HCT116 (cell line): Measurements from ENCODE around the gene PTPRR. TPM values are rescaled to one million over a fixed set of nuclear protein-coding genes. Genes with fewer than 3 reads are reported as not detected.

Experiments
- ATAC-seq: fragments of 200-7000 bp; cut with Tn5 transposase; 2 replicates; pipeline ENCODE4 v1.9.1; 2020; ENCODE audit warnings: mild to moderate bottlenecking, moderate library complexity
- BruUV-seq: library from RNA; stranded (reverse); fragments of 400-500 nt; replicated peaks from 2 replicates; lab custom pipeline; 2021; lab: Mats Ljungman, UMichigan
- CTCF ChIA-PET: fragments of 300-600 bp; sonication (Branson Sonifier 250); formaldehyde crosslinking; loops from one replicate; lab custom pipeline; 2021; ENCODE audit warnings: antibody characterized with exemption; lab: Charles Lee
- POLR2A ChIA-PET: fragments of 300-600, 350-600 bp; sonication (Branson Sonifier 250); formaldehyde crosslinking; loops from one replicate; lab custom pipeline; 2021; ENCODE audit warnings: antibody characterized with exemption; lab: Charles Lee
- RAD21 ChIA-PET, 2 experiments: fragments of 300-600 bp; sonication (Branson Sonifier 250); formaldehyde crosslinking; loops; one replicate each; lab custom pipeline; 2023; ENCODE audit warnings: low total read pairs in 2 of 2; ENCODE audit not compliant: uncharacterized antibody in 2 of 2, unreplicated experiment in 2 of 2, low non-redundant PET in 1 of 2; lab: Charles Lee
- DNase-seq: peaks from one replicate; pipeline ENCODE4 v3.0.0-alpha.2; 2010; ENCODE audit warnings: low read depth, low spot score
- H2AFZ ChIP-seq: fragments of 200-600 bp; shearing (Covaris generic), sonication (generic); 2 replicates; pipeline ENCODE4 v1.6.1; 2017; ENCODE audit warnings: low read depth, mixed run types, mixed read lengths, antibody characterized with exemption, low read length; ENCODE audit not compliant: poor library complexity, severe bottlenecking
- H3K27ac ChIP-seq: 2 replicates; pipeline ENCODE4 v1.5.1; 2012; ENCODE audit warnings: low read depth, low read length
- H3K27me3 ChIP-seq: fragments of 200-600 bp; sonication (generic); 2 replicates; pipeline ENCODE4 v1.6.1; 2016; ENCODE audit warnings: mixed run types, low read length, mixed read lengths; ENCODE audit not compliant: insufficient read depth
- H3K36me3 ChIP-seq, 2 experiments: fragments of 200-500 bp in 1 of 2; fragments of 200-600 bp in 1 of 2; sonication (Bioruptor generic) in 1 of 2; sonication (generic) in 1 of 2; 2 replicates each; pipeline versions ENCODE4 v1.5.1 to v1.6.1; 2014 to 2016; ENCODE audit warnings: low read length in 2 of 2, inconsistent platforms in 1 of 2, mixed read lengths in 1 of 2, mixed run types in 1 of 2; ENCODE audit not compliant: insufficient read depth in 2 of 2, control insufficient read depth in 1 of 2
- H3K4me1 ChIP-seq, 2 experiments: fragments of 200-600 bp in 1 of 2; sonication (generic) in 1 of 2; 2 replicates each; pipeline versions ENCODE4 v1.5.1 to v1.6.1; 2012 to 2017; ENCODE audit warnings: low read length in 2 of 2, inconsistent platforms in 1 of 2, mild to moderate bottlenecking in 1 of 2, mixed read lengths in 1 of 2, mixed run types in 1 of 2, moderate library complexity in 1 of 2; ENCODE audit not compliant: insufficient read depth in 2 of 2, control insufficient read depth in 1 of 2
- H3K4me2 ChIP-seq: fragments of 200-600 bp; sonication (generic); 2 replicates; pipeline ENCODE4 v1.6.1; 2017; ENCODE audit warnings: mixed run types, low read length, mixed read lengths
- H3K4me3 ChIP-seq, 2 experiments: fragments of 200-600 bp in 1 of 2; sonication (generic) in 1 of 2; replicated peaks in 1 of 2; 2 replicates each; pipeline ENCODE4 v1.5.1; 2011 to 2016; ENCODE audit warnings: low read length in 2 of 2, control low read depth in 1 of 2, low read depth in 1 of 2, mild to moderate bottlenecking in 1 of 2, mixed read lengths in 1 of 2, mixed run types in 1 of 2
- H3K79me2 ChIP-seq: fragments of 200-600 bp; sonication (generic); 2 replicates; pipeline ENCODE4 v1.6.1; 2017; ENCODE audit warnings: mild to moderate bottlenecking, mixed run types, low read length, moderate library complexity, mixed read lengths; ENCODE audit not compliant: insufficient read depth
- H3K9ac ChIP-seq: fragments of 200-600 bp; sonication (generic); 2 replicates; pipeline ENCODE4 v1.6.1; 2016; ENCODE audit warnings: low read length, mixed read lengths
- H3K9me2 ChIP-seq: fragments of 200-600 bp; sonication (generic), shearing (Covaris generic); 2 replicates; pipeline ENCODE4 v1.6.1; 2017; ENCODE audit warnings: mixed run types, mild to moderate bottlenecking, moderate library complexity; ENCODE audit not compliant: insufficient read depth
- H3K9me3 ChIP-seq, 2 experiments: fragments of 200-500 bp in 1 of 2; fragments of 200-600 bp in 1 of 2; sonication (Bioruptor generic) in 1 of 2; sonication (generic) in 1 of 2; 2 replicates each; pipeline ENCODE4 v1.6.1; 2014 to 2017; ENCODE audit warnings: low read length in 2 of 2, mixed read lengths in 2 of 2, inconsistent platforms in 1 of 2, low read depth in 1 of 2, mild to moderate bottlenecking in 1 of 2, mixed run types in 1 of 2, moderate library complexity in 1 of 2; ENCODE audit not compliant: control insufficient read depth in 1 of 2, insufficient read depth in 1 of 2
- H4K20me1 ChIP-seq: fragments of 200-600 bp; sonication (generic), shearing (Covaris generic); 2 replicates; pipeline ENCODE4 v1.6.1; 2017; ENCODE audit warnings: mixed run types, mild to moderate bottlenecking, moderate library complexity; ENCODE audit not compliant: insufficient read depth
- CBX3 ChIP-seq: IDR thresholded peaks from 2 replicates; pipeline ENCODE4 v1.6.1; 2012; ENCODE audit warnings: low read depth
- CEBPB ChIP-seq: IDR thresholded peaks from 2 replicates; pipeline ENCODE4 v1.6.1; 2012; ENCODE audit warnings: low read depth
- EGR1 ChIP-seq: IDR thresholded peaks from 2 replicates; pipeline ENCODE4 v1.6.1; 2012; ENCODE audit warnings: low read depth
- ELF1 ChIP-seq: IDR thresholded peaks from 2 replicates; pipeline ENCODE4 v1.6.1; 2012; ENCODE audit warnings: low read depth, borderline replicate concordance
- EZH2 ChIP-seq: fragments of 200-600 bp; sonication (generic); IDR thresholded peaks from 2 replicates; pipeline ENCODE4 v1.6.1; 2017; ENCODE audit warnings: antibody characterized with exemption, mixed run types
- POLR2A ChIP-seq: IDR thresholded peaks from 2 replicates; pipeline ENCODE4 v1.7.0; 2011; ENCODE audit warnings: borderline replicate concordance; ENCODE audit not compliant: insufficient read depth, insufficient read length; ENCODE audit errors: extremely low read depth
- POLR2AphosphoS5 ChIP-seq: IDR thresholded peaks from 2 replicates; pipeline ENCODE4 v1.6.1; 2011; ENCODE audit warnings: mild to moderate bottlenecking, low read depth, low read length, moderate library complexity
- RAD21 ChIP-seq: IDR thresholded peaks from 2 replicates; pipeline ENCODE4 v1.6.1; 2012; ENCODE audit warnings: low read depth, mild to moderate bottlenecking
- SRF ChIP-seq: IDR thresholded peaks from 2 replicates; pipeline ENCODE4 v1.6.1; 2012; ENCODE audit warnings: low read depth
- YY1 ChIP-seq: IDR thresholded peaks from 2 replicates; pipeline ENCODE4 v1.6.1; 2011; ENCODE audit warnings: low read length, low read depth, moderate library complexity, mild to moderate bottlenecking; ENCODE audit not compliant: insufficient replicate concordance; ENCODE audit errors: extremely low read depth
- ZFX ChIP-seq: fragments of 450-650 bp; IDR thresholded peaks from 2 replicates; pipeline ENCODE4 v1.6.1; 2017
- intact Hi-C: fragments of 100-400 bp; cut with micrococcal nuclease; formaldehyde crosslinking; loops from 2 replicates; pipeline ENCODE4 v1.10.0; 2022
- total RNA-seq: library from RNA; stranded (reverse); gene quantifications from one replicate; pipeline ENCODE4 v1.2.1, GENCODE V29; 2021; ENCODE audit not compliant: unreplicated experiment
- TF ChIP-seq, protein P1 (sequence below): IDR thresholded peaks from 2 replicates; pipeline ENCODE4 v1.6.1; 2012; ENCODE audit warnings: low read depth

The PTPRR gene
- total RNA-seq, 1 experiment from 2014 or later: 0.27 TPM

DNA sequence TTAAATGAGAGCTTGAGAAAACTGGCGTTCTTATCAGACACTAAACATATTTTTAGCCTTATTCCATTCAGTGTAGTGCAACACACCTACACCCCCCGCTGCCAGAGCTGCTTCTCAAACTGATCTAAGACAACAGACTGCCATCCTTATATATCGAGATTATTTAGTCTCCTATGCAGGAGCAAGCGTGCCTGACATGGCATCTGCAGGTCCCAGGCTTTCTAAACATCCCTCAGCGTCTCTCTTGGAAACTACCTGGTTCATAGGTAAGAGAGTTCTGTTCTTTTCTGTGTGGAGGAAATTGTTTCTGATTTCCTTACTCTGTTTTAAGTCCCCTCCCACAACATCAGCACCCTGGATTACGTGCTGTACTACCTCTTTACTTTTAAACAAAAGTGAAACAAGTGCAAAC, 166.2 kb downstream of the PTPRR start:
- Histone ChIP-seq H3K4me2 (peak overlapping the region; percentile 52), H3K4me3 (peak overlapping the region; percentile 29 to 35), H3K9me3 (no peaks in the 10 kb centered on the region), H3K27ac (no peak overlapping the region), H3K27me3 (no peaks in the 10 kb centered on the region), H3K79me2 (no peaks in the 10 kb centered on the region), H3K4me1 (peaks cover 8 to 22% of the 10 kb centered on the region in 2 experiments)
- ChIA-PET POLR2A (no interaction called here), RAD21 (no interaction called here), CTCF (no interaction called here)
- no TSS peak for BruUV-seq
- ATAC-seq (peak; percentile 36; the same call in 1 of the 2 replicates), DNase-seq (no peak)
- TF ChIP-seq EZH2 (no peak), CBX3 (no peak), RAD21 (no peak)
- TF ChIP-seq, all 23 proteins: peak for 0
- peak overlapping the region; percentile 86 for H2AFZ ChIP-seq
- no peaks in the 10 kb centered on the region for H3K9me2 ChIP-seq
- no peaks in the 10 kb centered on the region for H3K36me3 ChIP-seq
- H3K9ac ChIP-seq: no peak overlapping the region
- intact Hi-C loops: no loop called here
- no peaks in the 10 kb centered on the region for H4K20me1 ChIP-seq

DNA sequence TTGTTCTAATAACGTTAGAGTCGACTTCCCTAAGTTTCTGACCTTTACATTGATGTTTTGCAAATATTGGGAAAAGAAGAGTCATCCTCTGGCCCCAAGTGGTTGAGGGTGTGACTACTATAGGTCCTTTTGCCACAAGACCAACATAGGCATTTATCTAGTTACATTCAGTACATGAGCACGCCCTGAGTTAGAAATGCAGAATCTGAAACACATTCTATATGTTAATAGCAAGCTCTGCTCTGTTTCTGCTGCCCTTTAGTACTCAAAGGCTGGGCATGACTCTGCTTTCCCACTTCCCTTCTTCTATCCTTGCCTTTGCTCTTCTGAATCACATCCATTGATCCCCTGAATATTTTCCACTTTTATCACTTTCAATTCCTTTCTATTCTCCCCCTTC, 168.2 kb downstream of the PTPRR start:
- Histone ChIP-seq H3K36me3 (no peaks in the 10 kb centered on the region), H2AFZ (no peak overlapping the region), H3K9me2 (no peaks in the 10 kb centered on the region), H3K4me1 (peaks cover 8 to 22% of the 10 kb centered on the region in 2 experiments), H3K27ac (no peak overlapping the region), H3K27me3 (no peaks in the 10 kb centered on the region), H3K9me3 (no peaks in the 10 kb centered on the region), H3K9ac (no peak overlapping the region), H3K4me3 (no peak overlapping the region), H3K4me2 (no peak overlapping the region), H3K79me2 (no peaks in the 10 kb centered on the region), H4K20me1 (no peaks in the 10 kb centered on the region)
- ChIA-PET CTCF (no interaction called here), RAD21 (no interaction called here), POLR2A (no interaction called here)
- intact Hi-C loops: no loop called here
- no peak for TF ChIP-seq CEBPB
- TF ChIP-seq SRF: no peak
- no peak for TF ChIP-seq RAD21
- TF ChIP-seq ZFX: no peak
- TF ChIP-seq YY1: no peak
- TF ChIP-seq ELF1: no peak
- TF ChIP-seq, protein P1, sequence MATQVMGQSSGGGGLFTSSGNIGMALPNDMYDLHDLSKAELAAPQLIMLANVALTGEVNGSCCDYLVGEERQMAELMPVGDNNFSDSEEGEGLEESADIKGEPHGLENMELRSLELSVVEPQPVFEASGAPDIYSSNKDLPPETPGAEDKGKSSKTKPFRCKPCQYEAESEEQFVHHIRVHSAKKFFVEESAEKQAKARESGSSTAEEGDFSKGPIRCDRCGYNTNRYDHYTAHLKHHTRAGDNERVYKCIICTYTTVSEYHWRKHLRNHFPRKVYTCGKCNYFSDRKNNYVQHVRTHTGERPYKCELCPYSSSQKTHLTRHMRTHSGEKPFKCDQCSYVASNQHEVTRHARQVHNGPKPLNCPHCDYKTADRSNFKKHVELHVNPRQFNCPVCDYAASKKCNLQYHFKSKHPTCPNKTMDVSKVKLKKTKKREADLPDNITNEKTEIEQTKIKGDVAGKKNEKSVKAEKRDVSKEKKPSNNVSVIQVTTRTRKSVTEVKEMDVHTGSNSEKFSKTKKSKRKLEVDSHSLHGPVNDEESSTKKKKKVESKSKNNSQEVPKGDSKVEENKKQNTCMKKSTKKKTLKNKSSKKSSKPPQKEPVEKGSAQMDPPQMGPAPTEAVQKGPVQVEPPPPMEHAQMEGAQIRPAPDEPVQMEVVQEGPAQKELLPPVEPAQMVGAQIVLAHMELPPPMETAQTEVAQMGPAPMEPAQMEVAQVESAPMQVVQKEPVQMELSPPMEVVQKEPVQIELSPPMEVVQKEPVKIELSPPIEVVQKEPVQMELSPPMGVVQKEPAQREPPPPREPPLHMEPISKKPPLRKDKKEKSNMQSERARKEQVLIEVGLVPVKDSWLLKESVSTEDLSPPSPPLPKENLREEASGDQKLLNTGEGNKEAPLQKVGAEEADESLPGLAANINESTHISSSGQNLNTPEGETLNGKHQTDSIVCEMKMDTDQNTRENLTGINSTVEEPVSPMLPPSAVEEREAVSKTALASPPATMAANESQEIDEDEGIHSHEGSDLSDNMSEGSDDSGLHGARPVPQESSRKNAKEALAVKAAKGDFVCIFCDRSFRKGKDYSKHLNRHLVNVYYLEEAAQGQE: no peak
- TF ChIP-seq EGR1: no peak
- no peak for TF ChIP-seq POLR2AphosphoS5
- no peak for TF ChIP-seq POLR2A
- no peak for ATAC-seq
- no peak for DNase-seq
- BruUV-seq: no TSS peak
